Lung microvascular endothelial cell (primary cell): Measurements from ENCODE around the gene PNKP. TPM values are rescaled to one million over a fixed set of nuclear protein-coding genes. Genes with fewer than 3 reads are reported as not detected.

Experiments
- DNase-seq, 2 donors: peaks; one replicate each; pipeline versions ENCODE4 v3.0.0 to v3.0.0-alpha.2; 2010; ENCODE audit warnings: low read depth in 2 of 2
- total RNA-seq: library from RNA; depleted of rRNA; stranded (reverse); fragments of >200 nt; gene quantifications from 2 replicates; pipeline ENCODE4 v1.2.1, GENCODE V29; 2014

PNKP gene
- total RNA-seq, 1 donor from 2014 or later: 27.4 TPM

DNA sequence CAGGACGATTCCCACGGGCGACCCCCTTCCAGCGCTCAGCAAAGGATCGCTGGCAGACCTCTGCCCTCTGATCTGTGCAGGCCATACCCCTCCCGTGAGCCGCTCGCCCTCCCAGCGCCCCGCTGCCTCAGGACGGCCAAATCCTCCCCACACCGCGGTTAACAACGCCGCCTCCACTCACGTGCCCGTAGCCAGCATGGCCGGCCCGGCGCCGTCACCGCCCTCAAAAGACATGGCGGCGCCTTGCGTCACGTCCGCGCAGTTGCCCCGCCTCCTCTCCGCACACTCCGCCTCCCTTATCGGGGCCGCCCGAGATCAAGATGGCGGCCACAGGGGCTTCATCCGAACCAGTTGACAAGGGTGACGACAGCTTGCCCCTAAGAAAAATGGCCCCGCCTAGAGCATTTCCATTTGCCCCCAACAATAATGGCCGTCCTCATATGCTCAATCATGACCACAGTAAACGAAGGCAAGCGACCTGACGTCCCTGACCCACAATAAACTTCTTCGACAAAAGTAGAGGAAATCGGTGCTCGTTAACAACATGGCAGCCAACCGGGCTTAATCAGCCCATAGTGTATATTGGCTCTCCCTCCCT, 9.1 kb upstream of the PNKP start:
- DNase-seq: peak; percentile 99 to 100

GRCh38 chr19:49875857-49876421, 8.6 kb upstream of the PNKP start:
- peak; percentile 57 to 64 for DNase-seq

- DNase-seq: no peak
Observed at GRCh38 chr19:49875177-49875576, 7.8 kb upstream of the PNKP start.

- DNase-seq: no peak
Observed at GRCh38 chr19:49874503-49875157, 7.3 kb upstream of the PNKP start.

- no peak for DNase-seq
Observed at GRCh38 chr19:49873834-49874233, 6.5 kb upstream of the PNKP start.

- no peak for DNase-seq
Observed at GRCh38 chr19:49873129-49873521, 5.7 kb upstream of the PNKP start.

DNA sequence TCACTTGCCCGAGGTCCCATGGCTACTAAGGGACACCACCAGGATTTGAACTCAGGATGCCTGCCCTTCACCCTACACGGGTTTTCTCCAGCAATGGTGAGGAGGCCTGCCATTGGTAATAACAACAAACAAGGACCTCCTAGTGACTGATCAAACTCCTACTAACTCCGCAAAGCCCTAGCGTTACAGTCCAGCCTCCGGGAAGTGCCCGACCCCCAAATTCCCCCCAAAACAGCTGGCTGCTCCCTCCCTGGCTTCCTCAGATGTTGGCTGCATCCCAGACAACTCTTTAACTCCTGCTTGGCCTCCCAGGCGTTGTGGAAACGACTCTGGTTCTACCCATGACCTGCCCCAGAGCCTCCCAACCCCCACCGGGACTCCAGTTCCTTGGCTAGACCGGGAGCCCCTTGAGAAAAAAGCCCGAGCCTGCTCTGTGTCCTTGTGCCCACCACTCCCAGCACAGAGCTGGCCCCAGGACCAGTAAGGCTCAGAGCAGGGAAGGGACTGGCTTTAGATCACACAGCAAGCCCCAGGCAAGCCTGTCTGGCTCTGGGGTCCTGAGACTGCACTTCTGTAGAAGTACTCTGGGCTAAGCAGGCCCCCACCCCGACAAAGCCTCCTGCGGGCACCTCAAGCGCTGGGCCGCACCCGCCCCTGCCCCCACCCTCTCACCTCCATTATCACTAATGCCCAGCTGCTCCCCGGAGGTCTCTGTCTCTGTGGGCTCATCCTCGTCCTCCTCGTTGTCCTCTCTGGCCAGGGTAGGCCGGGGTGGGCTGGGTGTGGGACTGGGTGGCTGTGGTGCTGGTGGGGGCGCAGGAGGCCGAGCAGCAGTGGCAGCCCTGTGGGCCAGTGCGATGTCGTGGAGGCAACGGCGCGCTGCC, 5.1 kb upstream of the PNKP start:
- DNase-seq: no peak

- DNase-seq: no peak
Observed at GRCh38 chr19:49871349-49871985, 4.1 kb upstream of the PNKP start.

DNA sequence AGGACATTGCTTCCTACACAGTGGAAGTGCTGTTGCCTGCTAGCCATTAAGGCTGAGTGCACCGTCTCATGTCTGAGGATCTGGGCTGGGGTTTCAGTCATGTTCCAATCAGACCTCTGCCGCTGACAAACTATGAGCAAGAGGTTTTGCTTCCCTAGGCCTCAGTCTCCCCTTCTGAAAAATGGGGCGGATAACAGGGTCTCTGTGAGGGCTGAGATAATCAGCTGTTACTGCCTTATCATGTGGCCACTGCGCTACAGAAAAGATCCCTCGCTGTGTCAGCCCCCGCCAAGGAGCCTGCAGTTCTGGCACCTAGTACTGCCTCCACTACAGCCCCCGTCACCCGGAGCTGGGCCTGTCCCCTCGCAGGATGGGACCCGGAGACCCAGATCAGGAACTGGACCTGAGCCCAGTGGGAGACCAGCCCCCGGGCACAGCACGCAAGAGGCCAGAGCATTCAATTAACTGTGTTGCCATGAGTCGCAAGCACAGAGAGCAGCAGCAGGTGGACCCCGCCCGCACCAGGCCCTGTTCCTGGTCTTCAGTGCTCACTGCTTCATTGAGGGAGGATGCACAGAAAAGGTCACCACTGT, 3.0 kb upstream of the PNKP start:
- no peak for DNase-seq

DNA sequence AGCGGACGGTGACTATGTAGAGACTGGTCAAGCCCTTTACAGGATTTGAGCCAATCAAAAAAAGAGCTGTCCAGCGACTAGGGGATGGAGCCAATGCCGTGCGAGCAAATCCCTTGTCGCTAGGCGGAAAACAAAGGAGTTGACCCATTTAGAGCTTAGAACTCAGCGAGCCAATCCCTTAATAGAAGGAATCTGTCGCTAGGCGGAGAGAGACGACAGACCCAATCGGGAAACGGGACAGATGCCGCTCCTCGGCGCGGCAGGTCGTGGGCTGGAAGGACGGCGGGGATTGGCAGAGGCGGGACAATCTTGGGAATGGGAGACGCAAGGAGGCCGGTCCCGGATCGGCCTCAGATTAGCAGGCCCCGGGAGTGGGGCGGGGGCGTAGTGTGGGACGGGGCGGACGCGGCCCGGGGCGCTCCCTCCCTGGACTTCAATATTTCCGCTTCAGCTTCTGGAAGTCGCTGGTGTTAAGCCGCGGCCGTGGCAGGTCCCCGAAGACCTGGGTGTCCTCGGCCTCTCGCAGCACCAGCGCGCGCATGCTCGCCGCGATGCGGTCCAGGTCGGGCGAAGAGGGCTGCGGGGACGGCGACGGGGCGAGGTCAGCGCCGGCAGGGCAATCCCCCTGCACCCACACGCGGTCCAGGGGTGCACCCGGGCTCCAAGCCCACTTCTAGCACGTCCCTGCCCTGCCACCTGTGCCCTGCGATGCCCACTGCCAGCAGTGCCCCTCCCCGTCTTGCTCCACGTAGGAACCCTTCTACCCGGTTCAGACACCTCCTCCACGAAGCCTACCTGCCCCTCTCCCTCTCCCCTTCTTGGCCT, 2.3 kb upstream of the PNKP start:
- peak; percentile 100 for DNase-seq

GRCh38 chr19:49869009-49869483, 1.7 kb upstream of the PNKP start:
- no peak for DNase-seq

DNA sequence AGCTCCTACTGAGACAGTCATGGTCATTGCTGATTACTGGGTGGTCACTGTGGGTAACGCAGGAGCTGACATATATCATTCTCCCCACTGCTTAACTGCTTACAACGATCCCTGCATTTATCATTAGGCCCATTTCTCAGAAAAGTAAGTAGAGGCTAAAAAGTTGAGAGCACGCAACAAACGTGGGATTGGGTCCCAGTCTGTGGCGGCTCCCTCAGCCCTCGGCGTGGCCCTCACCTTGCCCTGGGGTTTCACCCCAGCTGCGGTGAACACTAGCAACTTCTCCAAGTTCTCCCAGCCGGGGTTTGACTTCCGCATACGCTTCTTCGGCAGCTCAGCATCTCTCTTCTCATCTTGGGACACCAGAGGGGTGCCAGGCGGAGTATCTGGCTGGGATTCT, 2.5 kb downstream of the PNKP start:
- DNase-seq: no peak

- DNase-seq: no peak
Observed at GRCh38 chr19:49863935-49864320, 3.4 kb downstream of the PNKP start.

DNA sequence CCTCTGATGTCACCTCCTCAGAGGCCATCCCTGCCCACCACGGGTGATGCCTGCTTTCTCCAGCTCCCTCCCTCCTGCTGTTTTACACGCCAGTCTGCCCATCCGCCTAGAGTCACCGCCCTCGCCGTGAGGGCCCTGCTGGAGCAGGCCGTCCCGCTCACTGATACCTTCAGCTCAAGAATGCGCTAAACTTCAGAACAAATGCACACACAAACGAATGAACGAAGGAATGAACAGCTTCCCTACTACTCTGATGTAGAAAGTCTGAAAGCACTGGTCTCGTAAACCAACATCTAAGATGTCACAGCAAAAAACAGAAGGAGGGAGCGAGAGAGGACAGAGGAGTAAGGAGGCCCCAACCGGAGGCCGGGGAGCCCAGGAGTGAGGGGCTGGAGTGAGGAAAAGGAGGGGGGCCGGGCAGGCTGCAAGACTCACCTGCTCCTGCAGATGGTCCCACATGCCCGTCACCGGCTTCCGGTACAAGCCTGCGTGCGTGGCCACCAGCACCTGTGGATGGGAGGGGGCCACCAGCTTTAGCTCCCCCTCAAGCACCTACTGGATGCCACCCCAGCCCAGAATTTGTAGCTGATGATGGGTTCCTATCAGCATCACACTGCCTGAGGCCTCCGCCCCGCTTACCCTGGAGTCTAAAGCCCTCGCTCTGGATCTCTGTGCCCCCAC, 4.0 kb downstream of the PNKP start:
- DNase-seq: no peak

DNA sequence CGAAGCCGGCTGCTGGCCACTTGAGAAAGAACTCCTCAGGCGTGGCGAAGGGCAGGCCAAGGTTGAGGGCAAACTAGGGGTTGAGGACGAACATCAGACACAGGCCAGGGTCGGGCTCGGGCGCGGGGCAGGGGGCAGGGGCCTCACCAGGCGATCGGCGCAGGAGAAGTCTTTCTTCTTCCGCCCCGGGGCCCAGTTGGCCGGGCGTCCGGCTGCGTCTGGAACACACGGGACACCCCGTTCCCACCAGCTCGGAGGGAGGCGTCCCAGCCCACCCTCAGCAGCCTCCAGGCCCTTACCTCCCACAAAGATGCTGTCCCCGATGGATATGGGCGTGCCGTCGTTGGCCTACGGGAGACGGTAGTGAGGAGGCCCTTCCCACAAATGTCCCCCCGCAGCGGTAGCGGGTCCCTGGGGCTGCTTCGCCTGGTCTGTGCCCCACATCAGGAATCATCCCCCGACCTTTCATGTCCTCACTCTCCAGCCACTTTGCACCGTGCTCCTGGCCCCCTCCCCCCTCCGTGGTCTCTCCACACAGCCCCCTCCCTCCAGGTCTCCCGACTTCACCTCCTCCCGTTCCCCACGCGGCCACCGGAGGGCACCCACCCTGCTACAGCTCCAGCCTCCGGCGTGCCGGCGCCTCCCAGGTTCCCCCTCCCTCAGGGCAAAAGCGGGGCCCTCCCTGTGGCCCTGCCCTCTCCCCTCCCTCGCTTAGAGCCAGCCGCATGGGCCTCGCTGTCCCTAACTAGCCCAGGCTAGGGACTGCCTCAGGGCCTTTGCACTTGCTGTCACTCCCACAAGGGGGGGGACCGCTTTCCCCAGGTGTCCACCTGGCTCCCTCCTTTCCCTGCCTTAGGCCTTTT, 4.8 kb downstream of the PNKP start:
- peak in 1 of 2 donors; percentile 42 for DNase-seq

DNA sequence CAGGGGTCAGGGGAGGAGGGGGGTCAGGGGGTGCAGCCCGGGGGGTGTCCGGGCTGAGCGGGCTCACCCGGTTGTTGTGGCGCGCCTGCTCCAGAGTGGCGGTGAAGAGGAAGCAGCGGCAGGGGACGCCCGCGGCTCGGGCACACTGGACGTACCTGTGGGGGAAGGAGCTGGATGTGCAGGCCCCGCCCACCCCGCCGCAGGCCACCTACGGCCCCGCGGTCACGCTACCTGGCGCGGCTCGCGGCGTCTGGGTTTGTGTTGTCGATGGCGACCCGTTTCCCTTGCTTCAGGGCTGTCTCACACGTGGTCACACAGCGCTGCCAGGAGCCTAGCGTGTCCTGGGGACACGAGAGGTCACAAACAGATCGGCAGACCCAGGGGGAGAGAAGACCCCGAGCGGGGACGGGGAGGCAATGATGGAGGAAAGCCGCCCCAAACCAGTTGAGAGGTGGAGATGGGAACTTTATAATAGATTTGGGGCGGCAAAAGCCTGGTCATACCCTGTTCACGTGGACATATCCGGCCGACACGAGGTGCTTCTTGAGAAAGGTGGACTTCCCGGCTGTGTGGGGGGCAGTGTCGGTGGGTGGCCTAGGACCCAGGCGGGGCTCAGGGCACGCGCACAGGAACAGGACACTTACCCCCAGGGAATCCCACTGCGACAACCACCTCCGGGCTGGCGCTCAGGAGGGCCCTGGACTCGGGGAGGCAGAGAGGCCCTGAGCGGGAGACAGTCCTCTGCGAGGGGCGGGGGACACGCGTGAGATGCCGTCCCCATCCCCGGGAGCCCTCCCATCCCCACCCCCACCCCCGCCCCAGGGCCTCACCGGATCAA, 5.6 kb downstream of the PNKP start:
- DNase-seq: no peak

GRCh38 chr19:49861107-49861506, 6.3 kb downstream of the PNKP start:
- DNase-seq: no peak
